ENCODE results near the gene HMGXB3. TPM values are rescaled to one million over a fixed set of nuclear protein-coding genes. Genes with fewer than 3 reads are reported as not detected.

Gene HMGXB3
- polyA plus RNA-seq, 1 donor from 2014 or later, result 66.6 TPM

- Histone ChIP-seq H3K9me3 (ENCODE audit: low read length) (no peaks in the 10 kb centered on the region), H3K4me2 (ENCODE audit: low read length) (no peak overlapping the region), H3K36me3 (ENCODE audit: insufficient read depth, low read length) (no peaks in the 10 kb centered on the region), H3K79me2 (replicated peaks; ENCODE audit: insufficient read depth, low read length) (no peaks in the 10 kb centered on the region), H2AFZ (ENCODE audit: low read depth, low read length) (no peak overlapping the region), H3K27ac (ENCODE audit: low read length) (no peak overlapping the region), H3K9me2 (ENCODE audit: insufficient read depth, low read length) (no peaks in the 10 kb centered on the region), H3K27me3 (ENCODE audit: insufficient read depth, low read depth, low read length) (no peaks in the 10 kb centered on the region), H3K4me3 (ENCODE audit: low read length) (no peak overlapping the region), H3F3A (ENCODE audit: insufficient read depth, low read length, poor library complexity, severe bottlenecking) (no peaks in the 10 kb centered on the region), H3K9ac (ENCODE audit: low read length) (no peak overlapping the region), H4K20me1 (ENCODE audit: insufficient read depth) (no peaks in the 10 kb centered on the region)
- TF ChIP-seq CTCF (IDR thresholded peaks at IDR 0.05; ENCODE audit: poor library complexity, severe bottlenecking) (no peak), SMC3 (conservative IDR thresholded peaks at IDR 0.05; ENCODE audit: poor library complexity) (no peak), POLR2AphosphoS5 (IDR thresholded peaks at IDR 0.05) (no peak), MXI1 (conservative IDR thresholded peaks at IDR 0.05; ENCODE audit: poor library complexity, severe bottlenecking) (no peak), EZH2 (IDR thresholded peaks at IDR 0.05; ENCODE audit: borderline replicate concordance, insufficient read depth, low read length, poor library complexity, severe bottlenecking) (no peak), TAF1 (IDR thresholded peaks at IDR 0.05; ENCODE audit: low read depth) (no peak), EP300 (conservative IDR thresholded peaks at IDR 0.05; ENCODE audit: poor library complexity, severe bottlenecking) (no peak), RAD21 (conservative IDR thresholded peaks at IDR 0.05) (no peak)
- TF ChIP-seq, protein P1, sequence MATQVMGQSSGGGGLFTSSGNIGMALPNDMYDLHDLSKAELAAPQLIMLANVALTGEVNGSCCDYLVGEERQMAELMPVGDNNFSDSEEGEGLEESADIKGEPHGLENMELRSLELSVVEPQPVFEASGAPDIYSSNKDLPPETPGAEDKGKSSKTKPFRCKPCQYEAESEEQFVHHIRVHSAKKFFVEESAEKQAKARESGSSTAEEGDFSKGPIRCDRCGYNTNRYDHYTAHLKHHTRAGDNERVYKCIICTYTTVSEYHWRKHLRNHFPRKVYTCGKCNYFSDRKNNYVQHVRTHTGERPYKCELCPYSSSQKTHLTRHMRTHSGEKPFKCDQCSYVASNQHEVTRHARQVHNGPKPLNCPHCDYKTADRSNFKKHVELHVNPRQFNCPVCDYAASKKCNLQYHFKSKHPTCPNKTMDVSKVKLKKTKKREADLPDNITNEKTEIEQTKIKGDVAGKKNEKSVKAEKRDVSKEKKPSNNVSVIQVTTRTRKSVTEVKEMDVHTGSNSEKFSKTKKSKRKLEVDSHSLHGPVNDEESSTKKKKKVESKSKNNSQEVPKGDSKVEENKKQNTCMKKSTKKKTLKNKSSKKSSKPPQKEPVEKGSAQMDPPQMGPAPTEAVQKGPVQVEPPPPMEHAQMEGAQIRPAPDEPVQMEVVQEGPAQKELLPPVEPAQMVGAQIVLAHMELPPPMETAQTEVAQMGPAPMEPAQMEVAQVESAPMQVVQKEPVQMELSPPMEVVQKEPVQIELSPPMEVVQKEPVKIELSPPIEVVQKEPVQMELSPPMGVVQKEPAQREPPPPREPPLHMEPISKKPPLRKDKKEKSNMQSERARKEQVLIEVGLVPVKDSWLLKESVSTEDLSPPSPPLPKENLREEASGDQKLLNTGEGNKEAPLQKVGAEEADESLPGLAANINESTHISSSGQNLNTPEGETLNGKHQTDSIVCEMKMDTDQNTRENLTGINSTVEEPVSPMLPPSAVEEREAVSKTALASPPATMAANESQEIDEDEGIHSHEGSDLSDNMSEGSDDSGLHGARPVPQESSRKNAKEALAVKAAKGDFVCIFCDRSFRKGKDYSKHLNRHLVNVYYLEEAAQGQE (IDR thresholded peaks at IDR 0.05; ENCODE audit: borderline replicate concordance), result no peak
These were observed 67.5 kb downstream of the HMGXB3 start for GRCh38 chr5:150068071-150068470.

GRCh38 chr5:150068472-150068871, 67.9 kb downstream of the HMGXB3 start:
- no peak for TF ChIP-seq EZH2 (IDR thresholded peaks at IDR 0.05; ENCODE audit: borderline replicate concordance, insufficient read depth, low read length, poor library complexity, severe bottlenecking)
- no peak for TF ChIP-seq TAF1 (IDR thresholded peaks at IDR 0.05; ENCODE audit: low read depth)
- no peak for TF ChIP-seq SMC3 (conservative IDR thresholded peaks at IDR 0.05; ENCODE audit: poor library complexity)
- no peak for TF ChIP-seq RAD21 (conservative IDR thresholded peaks at IDR 0.05)
- TF ChIP-seq MXI1 (conservative IDR thresholded peaks at IDR 0.05; ENCODE audit: poor library complexity, severe bottlenecking), result no peak
- TF ChIP-seq, protein P1 (IDR thresholded peaks at IDR 0.05; ENCODE audit: borderline replicate concordance), result no peak
- TF ChIP-seq EP300 (conservative IDR thresholded peaks at IDR 0.05; ENCODE audit: poor library complexity, severe bottlenecking), result no peak
- no peak for TF ChIP-seq CTCF (IDR thresholded peaks at IDR 0.05; ENCODE audit: poor library complexity, severe bottlenecking)
- TF ChIP-seq POLR2AphosphoS5 (IDR thresholded peaks at IDR 0.05), result no peak
- Histone ChIP-seq H3K9me2 (ENCODE audit: insufficient read depth, low read length) (no peaks in the 10 kb centered on the region), H3K27me3 (ENCODE audit: insufficient read depth, low read depth, low read length) (no peaks in the 10 kb centered on the region), H3K27ac (ENCODE audit: low read length) (no peak overlapping the region), H3K4me2 (ENCODE audit: low read length) (no peak overlapping the region), H3F3A (ENCODE audit: insufficient read depth, low read length, poor library complexity, severe bottlenecking) (no peaks in the 10 kb centered on the region), H3K9me3 (ENCODE audit: low read length) (no peaks in the 10 kb centered on the region), H2AFZ (ENCODE audit: low read depth, low read length) (no peak overlapping the region), H3K4me3 (ENCODE audit: low read length) (no peak overlapping the region), H3K79me2 (replicated peaks; ENCODE audit: insufficient read depth, low read length) (no peaks in the 10 kb centered on the region), H4K20me1 (ENCODE audit: insufficient read depth) (no peaks in the 10 kb centered on the region), H3K9ac (ENCODE audit: low read length) (no peak overlapping the region), H3K36me3 (ENCODE audit: insufficient read depth, low read length) (no peaks in the 10 kb centered on the region)
